ENCODE measurements around the gene ADAM15. TPM values are rescaled to one million over a fixed set of nuclear protein-coding genes. Genes with fewer than 3 reads are reported as not detected.

Gene ADAM15
- polyA plus RNA-seq, 2 of the 4 experiments (the other 2 are of a cell fraction), result 25.6 to 33.0 TPM

- FAIRE-seq (peak; percentile 13), ATAC-seq (no peak), DNase-seq (ENCODE audit: low read depth in 1 of 2, low spot score in 1 of 2) (no peak)
- 82% methylated on average over 3 of the region's 3 CpGs for WGBS (ENCODE audit: missing lambda C conversion rate)
- POLR2A ChIA-PET, result interaction anchor here (0.6 to 0.7 kb wide), 2 partner anchors 35 to 174 kb away, joined by 11 to 12 read pairs; no protein-coding TSS in a partner anchor
- CTCF ChIA-PET, result no interaction called here
- Histone ChIP-seq H3K27ac (peak overlapping the region; percentile 67 to 100; a peak in 5 of 6 replicates), H3K4me2 (peak overlapping the region; percentile 59), H3K9me3 (no peaks in the 10 kb centered on the region), H3K4me3 (no peak overlapping the region), H3K4me1 (peaks cover 88% of the 10 kb centered on the region)
- peak; percentile 40; the same call in 1 of the 2 replicates for TF ChIP-seq REST (IDR thresholded peaks at IDR 0.05)
- no peak for TF ChIP-seq HOXB5 (CRISPR knock-in tag; IDR thresholded peaks at IDR 0.05)
- no peak for TF ChIP-seq BHLHE40 (IDR thresholded peaks at IDR 0.05; ENCODE audit: low read depth, low read length)
- TF ChIP-seq SMC3 (IDR thresholded peaks at IDR 0.05), result no peak
- TF ChIP-seq JUNB (IDR thresholded peaks at IDR 0.05), result no peak
- no peak for TF ChIP-seq TFCP2L1 (CRISPR knock-in tag; IDR thresholded peaks at IDR 0.05)
Observed at GRCh38 chr1:155012776-155013602, 38.1 kb upstream of the ADAM15 start.

GRCh38 chr1:155013632-155014031 is 37.5 kb upstream of the ADAM15 start:
- 54% methylated on average over 2 of the region's 8 CpGs for WGBS (ENCODE audit: missing lambda C conversion rate)
- no peak for TF ChIP-seq EHF (CRISPR knock-in tag; IDR thresholded peaks at IDR 0.05)
- no peak for TF ChIP-seq MAZ (IDR thresholded peaks at IDR 0.05; ENCODE audit: borderline replicate concordance, low read depth, low read length)
- TF ChIP-seq GATA3 (IDR thresholded peaks at IDR 0.05; ENCODE audit: borderline replicate concordance), result no peak
- no peak for TF ChIP-seq ZNF302 (CRISPR knock-in tag; IDR thresholded peaks at IDR 0.05)
- no peak for TF ChIP-seq EP300 (IDR thresholded peaks at IDR 0.05)
- TF ChIP-seq ZFP36 (IDR thresholded peaks at IDR 0.05; ENCODE audit: borderline replicate concordance, partially characterized antibody), result no peak
- no peak for TF ChIP-seq POLR2AphosphoS2 (conservative IDR thresholded peaks at IDR 0.05; ENCODE audit: low read length)
- no peak for TF ChIP-seq SREBF2 (IDR thresholded peaks at IDR 0.05)
- no peak for TF ChIP-seq ATOH8 (CRISPR knock-in tag; IDR thresholded peaks at IDR 0.05; ENCODE audit: low read depth)
- TF ChIP-seq ELK1 (IDR thresholded peaks at IDR 0.05; ENCODE audit: low read depth, low read length), result no peak
- no peak for TF ChIP-seq RNF2 (IDR thresholded peaks at IDR 0.05; ENCODE audit: borderline replicate concordance, low read depth)
- TF ChIP-seq TP53 (CRISPR knock-in tag; IDR thresholded peaks at IDR 0.05), result no peak
- TF ChIP-seq HMGXB4 (CRISPR knock-in tag; IDR thresholded peaks at IDR 0.05; ENCODE audit: borderline replicate concordance), result no peak
- no peak for TF ChIP-seq TFCP2L1 (CRISPR knock-in tag; IDR thresholded peaks at IDR 0.05)
- TF ChIP-seq MAFK (IDR thresholded peaks at IDR 0.05; ENCODE audit: partially characterized antibody), result no peak
- no peak for TF ChIP-seq E2F6 (IDR thresholded peaks at IDR 0.05; ENCODE audit: borderline replicate concordance, low read depth)
- peaks cover 88% of the 10 kb centered on the region for H3K4me1 ChIP-seq
- POLR2A ChIA-PET, result no interaction called here
- peak overlapping the region; percentile 59; the same call in 2 of the 3 replicates for H3K4me2 ChIP-seq
- no peak overlapping the region for H3K4me3 ChIP-seq
- DNase-seq (ENCODE audit: low read depth in 1 of 2, low spot score in 1 of 2), result no peak
- CTCF ChIA-PET, result no interaction called here
- no peaks in the 10 kb centered on the region for H3K9me3 ChIP-seq
- ATAC-seq, result no peak
- H3K27ac ChIP-seq, result peak overlapping the region; percentile 67 to 100; a peak in 4 of 6 replicates
- no peak for FAIRE-seq

Data from A549 (cell line).